Liver (tissue), 9 donors: ENCODE data around the gene ARMCX4. TPM values are rescaled to one million over a fixed set of nuclear protein-coding genes. Genes with fewer than 3 reads are reported as not detected.

ENCODE experiments used
- DNase-seq: peaks from one replicate; pipeline ENCODE4 v3.0.0-alpha.2; 2017; ENCODE audit warnings: low spot score
- H3K27ac ChIP-seq, 2 donors: one replicate each; pipeline ENCODE4 v1.7.0; 2013; ENCODE audit warnings: inconsistent platforms in 2 of 2, low read length in 2 of 2, control low read depth in 1 of 2, low read depth in 1 of 2, mild to moderate bottlenecking in 1 of 2
- H3K27me3 ChIP-seq, 4 donors: one replicate each; pipeline versions ENCODE4 v1.6.1 to v1.7.0; 2013; ENCODE audit warnings: low read length in 3 of 4, inconsistent platforms in 1 of 4, mild to moderate bottlenecking in 1 of 4, moderate library complexity in 1 of 4; ENCODE audit not compliant: control insufficient read depth in 4 of 4, insufficient read depth in 4 of 4
- H3K36me3 ChIP-seq, 4 donors: one replicate each; pipeline versions ENCODE4 v1.6.1 to v1.7.0; 2013; ENCODE audit warnings: low read length in 3 of 4, mild to moderate bottlenecking in 3 of 4, low read depth in 1 of 4, moderate library complexity in 1 of 4; ENCODE audit not compliant: control insufficient read depth in 4 of 4, insufficient read depth in 3 of 4
- H3K4me1 ChIP-seq, 4 donors: one replicate each; pipeline versions ENCODE4 v1.6.1 to v1.7.0; 2013; ENCODE audit warnings: low read length in 3 of 4, mild to moderate bottlenecking in 3 of 4, moderate library complexity in 1 of 4; ENCODE audit not compliant: control insufficient read depth in 4 of 4, insufficient read depth in 4 of 4
- H3K4me3 ChIP-seq, 3 donors: one replicate each; pipeline versions ENCODE4 v1.6.1 to v1.7.0; 2013; ENCODE audit warnings: low read length in 3 of 3, control low read depth in 1 of 3, low read depth in 1 of 3, mild to moderate bottlenecking in 1 of 3
- H3K9ac ChIP-seq, 2 donors: one replicate each; pipeline ENCODE4 v1.7.0; 2013; ENCODE audit warnings: low read length in 2 of 2, mild to moderate bottlenecking in 2 of 2, moderate library complexity in 2 of 2, control low read depth in 1 of 2, low read depth in 1 of 2
- H3K9me3 ChIP-seq, 4 donors: one replicate each; pipeline versions ENCODE4 v1.6.1 to v1.7.0; 2013; ENCODE audit warnings: low read length in 3 of 4; ENCODE audit not compliant: control insufficient read depth in 4 of 4
- CTCF ChIP-seq: fragments of 150-350 bp; IDR thresholded peaks from 2 replicates; pipeline ENCODE4 v1.5.1; 2017; ENCODE audit warnings: improper control_type of control experiment, low read depth, low read length; ENCODE audit not compliant: missing input control
- EGR1 ChIP-seq, 2 donors: IDR thresholded peaks; 2 replicates each; pipeline ENCODE4 v1.6.1; 2016 to 2018; ENCODE audit warnings: antibody characterized with exemption in 2 of 2, low read depth in 2 of 2
- FOXA1 ChIP-seq: IDR thresholded peaks from 2 replicates; pipeline ENCODE4 v1.6.1; 2016; ENCODE audit warnings: antibody characterized with exemption
- FOXA2 ChIP-seq: IDR thresholded peaks from 2 replicates; pipeline ENCODE4 v1.6.1; 2016; ENCODE audit warnings: antibody characterized with exemption
- HNF4A ChIP-seq, 2 donors: conservative IDR thresholded peaks; 2 replicates each; pipeline ENCODE4 v1.6.1; 2016; ENCODE audit warnings: antibody characterized with exemption in 2 of 2, mild to moderate bottlenecking in 2 of 2
- JUND ChIP-seq, 2 donors: IDR thresholded peaks; 2 replicates each; pipeline ENCODE4 v1.6.1; 2016; ENCODE audit warnings: antibody characterized with exemption in 2 of 2
- NR2F2 ChIP-seq: IDR thresholded peaks from 2 replicates; pipeline ENCODE4 v1.6.1; 2016; ENCODE audit warnings: antibody characterized with exemption
- RAD21 ChIP-seq, 2 donors: IDR thresholded peaks; 2 replicates each; pipeline ENCODE4 v1.6.1; 2016; ENCODE audit warnings: antibody characterized with exemption in 2 of 2, mild to moderate bottlenecking in 2 of 2
- RXRA ChIP-seq, 2 donors: IDR thresholded peaks; 2 replicates each; pipeline ENCODE4 v1.6.1; 2017 to 2018; ENCODE audit warnings: antibody characterized with exemption in 2 of 2, mild to moderate bottlenecking in 1 of 2
- TAF1 ChIP-seq: conservative IDR thresholded peaks from 2 replicates; pipeline ENCODE4 v1.6.1; 2016; ENCODE audit warnings: antibody characterized with exemption, mild to moderate bottlenecking
- YY1 ChIP-seq: IDR thresholded peaks from 2 replicates; pipeline ENCODE4 v1.6.1; 2016; ENCODE audit warnings: antibody characterized with exemption, mild to moderate bottlenecking
- WGBS: extraction: QIAGEN DNeasy Blood & Tissue Kit; methylation state at CpG from one replicate; pipeline ENCODE4 v1.1.7; 2013; 5-methylcytosine and 5-hydroxymethylcytosine counted together
- polyA plus RNA-seq, 2 donors: library from polyadenylated mRNA; stranded (reverse) in 1 of 2; unstranded in 1 of 2; fragments of 200-250 nt in 1 of 2; fragments of >200 nt in 1 of 2; fragmentation: Nextera tagmentation in 1 of 2; extraction: Ambion mirVana in 1 of 2; gene quantifications; one replicate each; pipeline versions ENCODE4 v1.2.1 to v1.2.3, GENCODE V29; 2013 to 2015
- total RNA-seq, 2 donors: library from RNA; depleted of rRNA; stranded (reverse); fragments of >200 nt; gene quantifications; one replicate each; pipeline ENCODE4 v1.2.3, GENCODE V29; 2014
- TF ChIP-seq, protein P1 (sequence below): IDR thresholded peaks from 2 replicates; pipeline ENCODE4 v1.6.1; 2016; ENCODE audit warnings: antibody characterized with exemption
- TF ChIP-seq, protein P2 (sequence below): IDR thresholded peaks from 2 replicates; pipeline ENCODE4 v1.6.1; 2016; ENCODE audit warnings: antibody characterized with exemption, mild to moderate bottlenecking
- TF ChIP-seq, protein P3 (sequence below): IDR thresholded peaks from 2 replicates; pipeline ENCODE4 v1.6.1; 2016; ENCODE audit warnings: antibody characterized with exemption
- TF ChIP-seq, protein P4 (sequence below): IDR thresholded peaks from 2 replicates; pipeline ENCODE4 v1.6.1; 2016; ENCODE audit warnings: antibody characterized with exemption
- donor health status: healthy.
- donor health status: healthy.
- donor health status: healthy.
- donor health status: healthy.
- donor health status: healthy.

ARMCX4 gene
- total and polyA plus RNA-seq, 4 donors = 1.4 to 4.6 (median 2.0) TPM

DNA sequence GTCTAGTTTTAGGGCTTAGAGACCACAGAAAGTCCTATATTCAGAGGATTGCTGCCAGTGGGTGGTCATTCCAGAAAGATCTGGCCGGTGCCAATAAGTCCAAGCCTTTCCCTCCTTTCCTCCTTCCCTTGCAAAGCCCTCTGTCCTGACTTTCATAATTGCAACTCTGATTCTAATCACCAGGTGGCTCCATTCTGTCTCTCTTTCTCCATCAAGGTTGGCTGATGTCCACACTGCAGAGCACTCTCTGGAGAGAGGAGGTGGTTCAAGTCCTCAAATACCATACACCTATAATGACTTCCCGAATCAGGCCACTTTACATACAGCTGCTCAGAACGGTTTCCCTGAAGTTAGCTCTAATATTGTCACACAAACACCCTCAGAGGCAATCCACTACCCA lies 22.4 kb upstream of the ARMCX4 start:
- Histone ChIP-seq H3K4me1 (no peaks in the 10 kb centered on the region), H3K36me3 (peaks cover 0 to 2% (median under 1%) of the 10 kb centered on the region in 4 donors), H3K4me3 (no peak overlapping the region), H3K9ac (no peak overlapping the region), H3K27ac (no peak overlapping the region), H3K9me3 (no peaks in the 10 kb centered on the region), H3K27me3 (no peaks in the 10 kb centered on the region)
- 85% methylated on average over 3 of the region's 3 CpGs for WGBS
- no peak for DNase-seq
- peak; percentile 16 to 72 for TF ChIP-seq RAD21 (IDR thresholded peaks at IDR 0.05)
- no peak for TF ChIP-seq EGR1 (IDR thresholded peaks at IDR 0.05; ENCODE audit: low read depth in 2 of 2)
- peak; percentile 20 for TF ChIP-seq CTCF

DNA sequence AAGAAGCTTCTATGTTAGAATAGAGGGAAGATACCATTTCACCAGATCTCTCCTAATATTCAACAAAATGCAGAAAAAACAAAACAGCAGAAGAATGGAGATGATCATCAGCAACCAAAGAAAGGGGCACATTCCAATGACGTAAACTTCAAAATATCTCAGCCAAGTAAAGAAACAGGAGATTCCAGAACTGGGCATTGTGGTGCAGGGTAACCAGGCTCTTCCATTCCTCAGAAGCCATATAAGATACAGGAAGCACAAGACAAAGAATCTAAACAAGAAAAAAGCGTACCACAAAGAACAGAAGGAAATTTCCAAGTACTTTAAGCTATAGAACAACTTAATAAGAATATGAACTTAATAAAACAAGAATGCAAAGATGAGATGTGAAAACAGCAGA lies 6.9 kb upstream of the ARMCX4 start:
- 94% methylated on average over 2 of the region's 2 CpGs for WGBS
- no peak overlapping the region for H3K9ac ChIP-seq
- H3K4me1 ChIP-seq = no peaks in the 10 kb centered on the region
- no peak overlapping the region for H3K4me3 ChIP-seq
- DNase-seq = no peak
- no peaks in the 10 kb centered on the region for H3K9me3 ChIP-seq
- no peaks in the 10 kb centered on the region for H3K27me3 ChIP-seq
- no peak overlapping the region for H3K27ac ChIP-seq
- no peaks in the 10 kb centered on the region for H3K36me3 ChIP-seq
- TF ChIP-seq, protein P1, sequence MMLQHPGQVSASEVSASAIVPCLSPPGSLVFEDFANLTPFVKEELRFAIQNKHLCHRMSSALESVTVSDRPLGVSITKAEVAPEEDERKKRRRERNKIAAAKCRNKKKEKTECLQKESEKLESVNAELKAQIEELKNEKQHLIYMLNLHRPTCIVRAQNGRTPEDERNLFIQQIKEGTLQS = no peak
- TF ChIP-seq, protein P2, sequence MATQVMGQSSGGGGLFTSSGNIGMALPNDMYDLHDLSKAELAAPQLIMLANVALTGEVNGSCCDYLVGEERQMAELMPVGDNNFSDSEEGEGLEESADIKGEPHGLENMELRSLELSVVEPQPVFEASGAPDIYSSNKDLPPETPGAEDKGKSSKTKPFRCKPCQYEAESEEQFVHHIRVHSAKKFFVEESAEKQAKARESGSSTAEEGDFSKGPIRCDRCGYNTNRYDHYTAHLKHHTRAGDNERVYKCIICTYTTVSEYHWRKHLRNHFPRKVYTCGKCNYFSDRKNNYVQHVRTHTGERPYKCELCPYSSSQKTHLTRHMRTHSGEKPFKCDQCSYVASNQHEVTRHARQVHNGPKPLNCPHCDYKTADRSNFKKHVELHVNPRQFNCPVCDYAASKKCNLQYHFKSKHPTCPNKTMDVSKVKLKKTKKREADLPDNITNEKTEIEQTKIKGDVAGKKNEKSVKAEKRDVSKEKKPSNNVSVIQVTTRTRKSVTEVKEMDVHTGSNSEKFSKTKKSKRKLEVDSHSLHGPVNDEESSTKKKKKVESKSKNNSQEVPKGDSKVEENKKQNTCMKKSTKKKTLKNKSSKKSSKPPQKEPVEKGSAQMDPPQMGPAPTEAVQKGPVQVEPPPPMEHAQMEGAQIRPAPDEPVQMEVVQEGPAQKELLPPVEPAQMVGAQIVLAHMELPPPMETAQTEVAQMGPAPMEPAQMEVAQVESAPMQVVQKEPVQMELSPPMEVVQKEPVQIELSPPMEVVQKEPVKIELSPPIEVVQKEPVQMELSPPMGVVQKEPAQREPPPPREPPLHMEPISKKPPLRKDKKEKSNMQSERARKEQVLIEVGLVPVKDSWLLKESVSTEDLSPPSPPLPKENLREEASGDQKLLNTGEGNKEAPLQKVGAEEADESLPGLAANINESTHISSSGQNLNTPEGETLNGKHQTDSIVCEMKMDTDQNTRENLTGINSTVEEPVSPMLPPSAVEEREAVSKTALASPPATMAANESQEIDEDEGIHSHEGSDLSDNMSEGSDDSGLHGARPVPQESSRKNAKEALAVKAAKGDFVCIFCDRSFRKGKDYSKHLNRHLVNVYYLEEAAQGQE = no peak
- no peak for TF ChIP-seq TAF1
- TF ChIP-seq, protein P3, sequence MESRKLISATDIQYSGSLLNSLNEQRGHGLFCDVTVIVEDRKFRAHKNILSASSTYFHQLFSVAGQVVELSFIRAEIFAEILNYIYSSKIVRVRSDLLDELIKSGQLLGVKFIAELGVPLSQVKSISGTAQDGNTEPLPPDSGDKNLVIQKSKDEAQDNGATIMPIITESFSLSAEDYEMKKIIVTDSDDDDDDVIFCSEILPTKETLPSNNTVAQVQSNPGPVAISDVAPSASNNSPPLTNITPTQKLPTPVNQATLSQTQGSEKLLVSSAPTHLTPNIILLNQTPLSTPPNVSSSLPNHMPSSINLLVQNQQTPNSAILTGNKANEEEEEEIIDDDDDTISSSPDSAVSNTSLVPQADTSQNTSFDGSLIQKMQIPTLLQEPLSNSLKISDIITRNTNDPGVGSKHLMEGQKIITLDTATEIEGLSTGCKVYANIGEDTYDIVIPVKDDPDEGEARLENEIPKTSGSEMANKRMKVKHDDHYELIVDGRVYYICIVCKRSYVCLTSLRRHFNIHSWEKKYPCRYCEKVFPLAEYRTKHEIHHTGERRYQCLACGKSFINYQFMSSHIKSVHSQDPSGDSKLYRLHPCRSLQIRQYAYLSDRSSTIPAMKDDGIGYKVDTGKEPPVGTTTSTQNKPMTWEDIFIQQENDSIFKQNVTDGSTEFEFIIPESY = no peak
- no peak for TF ChIP-seq FOXA1
- TF ChIP-seq, protein P4, sequence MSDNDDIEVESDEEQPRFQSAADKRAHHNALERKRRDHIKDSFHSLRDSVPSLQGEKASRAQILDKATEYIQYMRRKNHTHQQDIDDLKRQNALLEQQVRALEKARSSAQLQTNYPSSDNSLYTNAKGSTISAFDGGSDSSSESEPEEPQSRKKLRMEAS = no peak
- TF ChIP-seq HNF4A (conservative IDR thresholded peaks at IDR 0.05) = no peak
- TF ChIP-seq RXRA (IDR thresholded peaks at IDR 0.05) = no peak
- TF ChIP-seq EGR1 (IDR thresholded peaks at IDR 0.05; ENCODE audit: low read depth in 2 of 2) = no peak
- TF ChIP-seq JUND (IDR thresholded peaks at IDR 0.05) = no peak
- no peak for TF ChIP-seq YY1
- no peak for TF ChIP-seq FOXA2
- no peak for TF ChIP-seq NR2F2
